Measurements from ENCODE around the gene RABAC1.
A peak's percentile ranks its signal among the peaks of the same experiment; 100 is the strongest.
"Not testable (repeated sequence)": the region's sequence is repeated elsewhere in the genome, so short reads cannot be mapped to it uniquely, and the experiment has no call there.

The RABAC1 gene

GRCh38 chr19:41945135-41945766 is 13.9 kb downstream of the RABAC1 start:
- TF ChIP-seq CTCF (IDR thresholded peaks at IDR 0.05; ENCODE audit: unreplicated experiment in 3 of 3) = no peak
- Mint-ChIP-seq H3K4me1 (no peaks in the 10 kb centered on the region), H3K4me3 (no peak overlapping the region), H3K27me3 (ENCODE audit: low read depth) (peaks cover 24% of the 10 kb centered on the region), H3K27ac (no peak overlapping the region), H3K36me3 (ENCODE audit: low read depth) (no peaks in the 10 kb centered on the region), H3K9me3 (peaks cover 3% of the 10 kb centered on the region)

GRCh38 chr19:41944336-41944735 is 14.8 kb downstream of the RABAC1 start:
- H3K4me1 Mint-ChIP-seq = no peaks in the 10 kb centered on the region
- H3K36me3 Mint-ChIP-seq (ENCODE audit: low read depth) = no peaks in the 10 kb centered on the region
- no peak overlapping the region for H3K27ac Mint-ChIP-seq
- peaks cover 3% of the 10 kb centered on the region for H3K9me3 Mint-ChIP-seq
- H3K4me3 Mint-ChIP-seq = peak overlapping the region in 1 of 3 experiments; percentile 45
- no peak for TF ChIP-seq CTCF (IDR thresholded peaks at IDR 0.05; ENCODE audit: unreplicated experiment in 3 of 3)
- peaks cover 28% of the 10 kb centered on the region for H3K27me3 Mint-ChIP-seq (ENCODE audit: low read depth)

- Mint-ChIP-seq H3K27me3 (ENCODE audit: low read depth) (peaks cover 43% of the 10 kb centered on the region), H3K36me3 (ENCODE audit: low read depth) (no peaks in the 10 kb centered on the region), H3K27ac (peak overlapping the region in 2 of 3 experiments; percentile 15 to 23), H3K4me3 (peak overlapping the region; percentile 70 to 85 (median 70)), H3K4me1 (peaks cover 7% of the 10 kb centered on the region), H3K9me3 (peaks cover 3% of the 10 kb centered on the region)
- no peak for TF ChIP-seq CTCF (IDR thresholded peaks at IDR 0.05; ENCODE audit: unreplicated experiment in 3 of 3)
Observed at GRCh38 chr19:41941410-41942202, 17.5 kb downstream of the RABAC1 start.

- Mint-ChIP-seq H3K36me3 (ENCODE audit: low read depth) (no peaks in the 10 kb centered on the region), H3K4me1 (peaks cover 10% of the 10 kb centered on the region), H3K9me3 (peaks cover 3% of the 10 kb centered on the region), H3K4me3 (peak overlapping the region; percentile 88 to 90 (median 89)), H3K27me3 (ENCODE audit: low read depth) (peaks cover 50% of the 10 kb centered on the region), H3K27ac (peak overlapping the region; percentile 52 to 66 (median 66))
- TF ChIP-seq CTCF (IDR thresholded peaks at IDR 0.05; ENCODE audit: unreplicated experiment in 3 of 3) = no peak
Observed at GRCh38 chr19:41940731-41941409, 18.3 kb downstream of the RABAC1 start.

- no peaks in the 10 kb centered on the region for H3K36me3 Mint-ChIP-seq (ENCODE audit: low read depth)
- H3K27me3 Mint-ChIP-seq (ENCODE audit: low read depth) = peaks cover 53% of the 10 kb centered on the region
- no peak for TF ChIP-seq CTCF (IDR thresholded peaks at IDR 0.05; ENCODE audit: unreplicated experiment in 3 of 3)
- peaks cover 15% of the 10 kb centered on the region for H3K4me1 Mint-ChIP-seq
- H3K27ac Mint-ChIP-seq = peak overlapping the region; percentile 52 to 66 (median 66)
- H3K4me3 Mint-ChIP-seq = peak overlapping the region; percentile 88 to 90 (median 89)
- peaks cover 3% of the 10 kb centered on the region for H3K9me3 Mint-ChIP-seq
Observed at GRCh38 chr19:41939861-41940730, 19.0 kb downstream of the RABAC1 start.

- Mint-ChIP-seq H3K4me1 (peaks cover 15% of the 10 kb centered on the region), H3K4me3 (peak overlapping the region in 1 of 3 experiments; percentile 74), H3K27me3 (ENCODE audit: low read depth) (peaks cover 62% of the 10 kb centered on the region)
- not testable (repeated sequence) for H3K27ac Mint-ChIP-seq; H3K36me3 Mint-ChIP-seq (ENCODE audit: low read depth); H3K9me3 Mint-ChIP-seq
Observed at GRCh38 chr19:41939209-41939608, 19.9 kb downstream of the RABAC1 start.
